Neural cell (in vitro differentiated cells): ENCODE results near the gene INPP4B. TPM values are rescaled to one million over a fixed set of nuclear protein-coding genes. Genes with fewer than 3 reads are reported as not detected.

Source experiments
- H2AFZ ChIP-seq: fragments of 200-600, 300-800 bp; sonication (generic), shearing (Covaris generic); 2 replicates; pipeline ENCODE4 v1.6.0; 2014; ENCODE audit warnings: low read depth, mild to moderate bottlenecking, antibody characterized with exemption, low read length, moderate library complexity
- H3F3A ChIP-seq: fragments of 200-600 bp; shearing (Covaris generic); 2 replicates; pipeline ENCODE4 v1.6.1; 2016; ENCODE audit warnings: mild to moderate bottlenecking, moderate library complexity, mixed read lengths, antibody characterized with exemption, low read length; ENCODE audit not compliant: insufficient read depth, poor library complexity, severe bottlenecking
- H3K27ac ChIP-seq: fragments of 200-600, 300-800 bp; sonication (generic), shearing (Covaris generic); 2 replicates; pipeline ENCODE4 v1.5.1; 2014; ENCODE audit warnings: mild to moderate bottlenecking, low read length, moderate library complexity
- H3K27me3 ChIP-seq: fragments of 300-800, 200-600 bp; sonication (generic), shearing (Covaris generic); 2 replicates; pipeline ENCODE4 v1.6.0; 2014; ENCODE audit warnings: mild to moderate bottlenecking, low read depth, low read length, moderate library complexity; ENCODE audit not compliant: insufficient read depth
- H3K36me3 ChIP-seq: fragments of 300-800, 200-600 bp; sonication (generic), shearing (Covaris generic); 2 replicates; pipeline ENCODE4 v1.5.1; 2014; ENCODE audit warnings: mild to moderate bottlenecking, antibody characterized with exemption, low read length, moderate library complexity; ENCODE audit not compliant: insufficient read depth
- H3K4me2 ChIP-seq: fragments of 300-800, 200-600 bp; sonication (generic), shearing (Covaris generic); 2 replicates; pipeline ENCODE4 v1.6.0; 2014; ENCODE audit warnings: mild to moderate bottlenecking, low read length
- H3K4me3 ChIP-seq: fragments of 300-800, 200-600 bp; sonication (generic), shearing (Covaris generic); 2 replicates; pipeline ENCODE4 v1.5.1; 2014; ENCODE audit warnings: mild to moderate bottlenecking, low read length, moderate library complexity
- H3K79me2 ChIP-seq: fragments of 200-600 bp; shearing (Covaris generic); replicated peaks from 2 replicates; pipeline ENCODE4 v1.6.0; 2014; ENCODE audit warnings: mild to moderate bottlenecking, low read length, moderate library complexity; ENCODE audit not compliant: insufficient read depth
- H3K9ac ChIP-seq: fragments of 300-800, 200-600 bp; sonication (generic), shearing (Covaris generic); 2 replicates; pipeline ENCODE4 v1.6.1; 2016; ENCODE audit warnings: mild to moderate bottlenecking, low read length, mixed read lengths
- H3K9me2 ChIP-seq: fragments of 200-600 bp; shearing (Covaris generic); 2 replicates; pipeline ENCODE4 v1.6.1; 2016; ENCODE audit warnings: mild to moderate bottlenecking, low read length, mixed read lengths; ENCODE audit not compliant: insufficient read depth
- H3K9me3 ChIP-seq: fragments of 200-600, 300-800 bp; sonication (generic), shearing (Covaris generic); 2 replicates; pipeline ENCODE4 v1.6.1; 2016; ENCODE audit warnings: mild to moderate bottlenecking, mixed run types, low read length, moderate library complexity, mixed read lengths
- H4K20me1 ChIP-seq: fragments of 200-600 bp; shearing (Covaris generic); 2 replicates; pipeline ENCODE4 v1.6.1; 2016; ENCODE audit warnings: mild to moderate bottlenecking, mixed run types; ENCODE audit not compliant: insufficient read depth
- CTCF ChIP-seq: fragments of 450-650 bp; IDR thresholded peaks from 2 replicates; pipeline ENCODE4 v1.5.1; 2014; ENCODE audit warnings: antibody characterized with exemption, mild to moderate bottlenecking, moderate library complexity; ENCODE audit not compliant: poor library complexity, severe bottlenecking
- EP300 ChIP-seq: fragments of 450-650 bp; conservative IDR thresholded peaks from 2 replicates; pipeline ENCODE4 v1.6.1; 2014; ENCODE audit warnings: antibody characterized with exemption, mild to moderate bottlenecking, moderate library complexity; ENCODE audit not compliant: poor library complexity, severe bottlenecking
- EZH2 ChIP-seq: fragments of 200-600, 300-800 bp; shearing (Covaris generic), sonication (generic); IDR thresholded peaks from 2 replicates; pipeline ENCODE4 v1.6.1; 2014; ENCODE audit warnings: antibody characterized with exemption, low read length, borderline replicate concordance, mild to moderate bottlenecking; ENCODE audit not compliant: insufficient read depth, poor library complexity, severe bottlenecking
- MXI1 ChIP-seq: fragments of 450-650 bp; conservative IDR thresholded peaks from 2 replicates; pipeline ENCODE4 v1.6.1; 2014; ENCODE audit warnings: antibody characterized with exemption, mild to moderate bottlenecking; ENCODE audit not compliant: poor library complexity, severe bottlenecking
- POLR2AphosphoS5 ChIP-seq: IDR thresholded peaks from 2 replicates; pipeline ENCODE4 v1.6.1; 2012
- RAD21 ChIP-seq: fragments of 450-650 bp; conservative IDR thresholded peaks from 2 replicates; pipeline ENCODE4 v1.6.1; 2014; ENCODE audit warnings: antibody characterized with exemption, mild to moderate bottlenecking, moderate library complexity
- SMC3 ChIP-seq: fragments of 450-650 bp; conservative IDR thresholded peaks from 2 replicates; pipeline ENCODE4 v1.6.1; 2014; ENCODE audit warnings: antibody characterized with exemption, mild to moderate bottlenecking, moderate library complexity; ENCODE audit not compliant: poor library complexity
- TAF1 ChIP-seq: IDR thresholded peaks from 2 replicates; pipeline ENCODE4 v1.6.1; 2012; ENCODE audit warnings: low read depth
- polyA plus RNA-seq: library from polyadenylated mRNA; depleted of rRNA; stranded (reverse); fragments of >200 nt; gene quantifications from 2 replicates; pipeline ENCODE4 v1.2.3, GENCODE V29; 2014
- TF ChIP-seq, protein P1 (sequence below): IDR thresholded peaks from 2 replicates; pipeline ENCODE4 v1.6.1; 2012; ENCODE audit warnings: borderline replicate concordance

INPP4B gene
- polyA plus RNA-seq, 1 donor from 2014 or later: 0.30 TPM

DNA sequence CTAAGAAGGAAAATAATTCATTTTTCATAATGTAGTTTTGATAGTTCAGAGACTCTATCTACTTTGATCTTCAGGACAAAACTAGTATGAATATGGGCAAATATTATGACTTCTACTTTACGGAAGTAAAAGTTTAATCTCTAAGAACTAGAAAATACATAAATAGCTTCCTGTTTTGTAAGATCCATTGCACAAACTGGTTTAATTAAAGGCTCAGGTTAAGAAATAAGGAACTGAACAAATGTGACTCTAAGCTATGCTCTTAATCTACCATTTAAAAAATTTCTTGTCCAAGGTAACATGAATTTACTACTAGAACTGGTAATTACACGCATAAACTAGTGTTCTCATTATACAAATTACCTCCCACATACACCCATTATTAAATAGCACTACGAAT, 360.6 kb downstream of the INPP4B start:
- Histone ChIP-seq H3K36me3 (no peaks in the 10 kb centered on the region), H3K27me3 (no peaks in the 10 kb centered on the region), H3K79me2 (no peaks in the 10 kb centered on the region), H2AFZ (no peak overlapping the region), H3K9ac (no peak overlapping the region), H4K20me1 (no peaks in the 10 kb centered on the region), H3K4me2 (no peak overlapping the region), H3K4me3 (no peak overlapping the region), H3K9me2 (no peaks in the 10 kb centered on the region), H3F3A (no peaks in the 10 kb centered on the region), H3K9me3 (no peaks in the 10 kb centered on the region), H3K27ac (no peak overlapping the region)
- no peak for TF ChIP-seq SMC3
- TF ChIP-seq, protein P1, sequence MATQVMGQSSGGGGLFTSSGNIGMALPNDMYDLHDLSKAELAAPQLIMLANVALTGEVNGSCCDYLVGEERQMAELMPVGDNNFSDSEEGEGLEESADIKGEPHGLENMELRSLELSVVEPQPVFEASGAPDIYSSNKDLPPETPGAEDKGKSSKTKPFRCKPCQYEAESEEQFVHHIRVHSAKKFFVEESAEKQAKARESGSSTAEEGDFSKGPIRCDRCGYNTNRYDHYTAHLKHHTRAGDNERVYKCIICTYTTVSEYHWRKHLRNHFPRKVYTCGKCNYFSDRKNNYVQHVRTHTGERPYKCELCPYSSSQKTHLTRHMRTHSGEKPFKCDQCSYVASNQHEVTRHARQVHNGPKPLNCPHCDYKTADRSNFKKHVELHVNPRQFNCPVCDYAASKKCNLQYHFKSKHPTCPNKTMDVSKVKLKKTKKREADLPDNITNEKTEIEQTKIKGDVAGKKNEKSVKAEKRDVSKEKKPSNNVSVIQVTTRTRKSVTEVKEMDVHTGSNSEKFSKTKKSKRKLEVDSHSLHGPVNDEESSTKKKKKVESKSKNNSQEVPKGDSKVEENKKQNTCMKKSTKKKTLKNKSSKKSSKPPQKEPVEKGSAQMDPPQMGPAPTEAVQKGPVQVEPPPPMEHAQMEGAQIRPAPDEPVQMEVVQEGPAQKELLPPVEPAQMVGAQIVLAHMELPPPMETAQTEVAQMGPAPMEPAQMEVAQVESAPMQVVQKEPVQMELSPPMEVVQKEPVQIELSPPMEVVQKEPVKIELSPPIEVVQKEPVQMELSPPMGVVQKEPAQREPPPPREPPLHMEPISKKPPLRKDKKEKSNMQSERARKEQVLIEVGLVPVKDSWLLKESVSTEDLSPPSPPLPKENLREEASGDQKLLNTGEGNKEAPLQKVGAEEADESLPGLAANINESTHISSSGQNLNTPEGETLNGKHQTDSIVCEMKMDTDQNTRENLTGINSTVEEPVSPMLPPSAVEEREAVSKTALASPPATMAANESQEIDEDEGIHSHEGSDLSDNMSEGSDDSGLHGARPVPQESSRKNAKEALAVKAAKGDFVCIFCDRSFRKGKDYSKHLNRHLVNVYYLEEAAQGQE: no peak

- H3K79me2 ChIP-seq: no peaks in the 10 kb centered on the region
- no peak overlapping the region for H3K4me2 ChIP-seq
- H2AFZ ChIP-seq: no peak overlapping the region
- no peaks in the 10 kb centered on the region for H4K20me1 ChIP-seq
- no peak overlapping the region for H3K9ac ChIP-seq
- H3K9me2 ChIP-seq: no peaks in the 10 kb centered on the region
- H3K27me3 ChIP-seq: no peaks in the 10 kb centered on the region
- no peaks in the 10 kb centered on the region for H3F3A ChIP-seq
- no peak for TF ChIP-seq RAD21
- TF ChIP-seq EP300: no peak
- no peak for TF ChIP-seq CTCF
- no peak for TF ChIP-seq TAF1
- no peak for TF ChIP-seq SMC3
- TF ChIP-seq POLR2AphosphoS5: no peak
- no peak for TF ChIP-seq MXI1
- no peak for TF ChIP-seq EZH2
- TF ChIP-seq, protein P1: no peak
- no peaks in the 10 kb centered on the region for H3K9me3 ChIP-seq
- H3K27ac ChIP-seq: no peak overlapping the region
- H3K4me3 ChIP-seq: no peak overlapping the region
- H3K36me3 ChIP-seq: no peaks in the 10 kb centered on the region
These were observed 365.9 kb downstream of the INPP4B start for GRCh38 chr4:142480244-142480643.
